ENCODE measurements around the gene TEKT5. TPM values are rescaled to one million over a fixed set of nuclear protein-coding genes. Genes with fewer than 3 reads are reported as not detected.
"Not testable (repeated sequence)": the region's sequence is repeated elsewhere in the genome, so short reads cannot be mapped to it uniquely, and the experiment has no call there.

The TEKT5 gene
- total RNA-seq (not detected), polyA plus RNA-seq (not detected)

DNA sequence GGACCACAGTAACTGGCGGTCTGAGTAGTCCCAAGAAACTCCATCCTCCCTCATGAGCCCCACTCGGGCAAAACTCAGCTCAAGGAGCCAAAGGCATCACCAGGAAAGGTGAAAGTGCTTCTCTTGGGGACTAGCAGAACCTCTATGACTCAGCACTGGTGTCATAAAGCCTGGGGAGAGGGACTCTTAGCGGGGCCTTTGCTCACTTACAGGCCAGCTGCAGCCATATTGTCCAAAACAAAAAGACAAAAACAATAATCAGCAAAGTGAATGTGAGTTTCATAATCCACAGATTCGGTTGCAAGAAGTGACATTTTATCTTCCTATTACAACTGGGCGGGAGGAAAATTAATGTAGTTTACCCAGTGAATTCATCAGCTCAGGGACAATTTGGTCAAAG, at the start of gene TEKT5:
Gene TEKT5 (minus strand): TSS at position 101 of the 400 bp plus-strand sequence. CDS start 57 bp downstream, at position 44.
- H3K9me3 ChIP-seq (ENCODE audit: control insufficient read depth in 1 of 2, low read length in 2 of 2), result no peaks in the 10 kb centered on the region
- no peak within 1 kb of the TSS for H3K27ac Mint-ChIP-seq
- peaks cover 15 to 22% of the 10 kb centered on the region in 2 donors for H3K27me3 Mint-ChIP-seq
- no peak within 1 kb of the TSS for H3K4me3 Mint-ChIP-seq
- H3K4me1 ChIP-seq (ENCODE audit: insufficient read depth, low read length), result no peaks in the 10 kb centered on the region
- no peaks in the 10 kb centered on the region for H3K27me3 ChIP-seq (ENCODE audit: insufficient read depth, low read length)
- H3K4me3 ChIP-seq (ENCODE audit: low read length in 2 of 2), result no peak within 1 kb of the TSS
- no peak for DNase-seq
- H3K4me1 Mint-ChIP-seq, result no peaks in the 10 kb centered on the region
- H3K27ac ChIP-seq (ENCODE audit: low read depth, low read length), result no peak within 1 kb of the TSS
- peaks cover 0 to 1% (median 0%) of the 10 kb centered on the region in 8 donors for H3K9me3 Mint-ChIP-seq
- POLR2A ChIA-PET (ENCODE audit: partially characterized antibody), result no interaction called here
- H3K36me3 ChIP-seq (ENCODE audit: insufficient read depth, low read length), result no peaks in the 10 kb centered on the region
- H3K36me3 Mint-ChIP-seq, result no peaks in the 10 kb centered on the region
- CTCF ChIA-PET (ENCODE audit: partially characterized antibody), result no interaction called here
- intact Hi-C loops (cut with micrococcal nuclease), result no loop called here

DNA sequence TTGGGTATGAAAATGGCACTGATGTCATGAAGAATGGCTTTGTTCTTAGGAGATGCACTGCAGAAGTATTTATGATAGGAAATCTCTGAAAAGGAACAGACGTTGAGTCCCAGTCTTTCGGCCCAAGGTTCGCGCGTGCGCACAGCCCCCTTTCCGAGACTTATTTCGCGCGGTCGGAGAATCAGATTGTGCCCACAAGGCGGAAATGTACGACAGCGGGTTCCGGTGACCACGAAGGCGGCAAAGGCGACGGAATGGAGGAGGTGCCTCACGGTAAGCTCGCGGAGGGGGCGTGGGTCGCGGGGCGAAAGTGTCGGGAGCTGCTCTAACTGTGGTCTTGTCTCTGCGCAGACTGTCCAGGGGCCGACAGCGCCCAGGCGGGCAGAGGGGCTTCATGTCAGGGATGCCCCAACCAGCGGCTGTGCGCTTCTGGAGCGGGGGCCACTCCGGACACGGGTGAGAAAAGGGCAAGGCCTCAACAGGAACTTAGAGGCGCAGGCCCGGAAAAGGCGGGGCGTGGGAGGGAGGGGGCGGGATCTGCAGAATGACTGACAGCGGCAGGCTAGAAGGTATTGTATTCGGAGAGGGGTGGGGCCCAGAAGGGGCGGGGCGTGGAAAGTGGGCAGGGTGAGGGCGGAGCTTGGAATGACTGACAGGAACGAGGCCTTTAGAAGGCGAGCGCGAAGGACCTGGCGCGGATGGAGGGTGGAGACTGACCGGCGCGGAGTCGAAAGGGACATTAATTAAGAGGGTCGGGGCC, 49.1 kb upstream of the TEKT5 start, which contains the start of gene NUBP1:
Gene NUBP1 (plus strand): TSS at position 233 of the 760 bp plus-strand sequence. CDS start 22 bp downstream, at position 255.
- ChIA-PET POLR2A (ENCODE audit: partially characterized antibody) (interaction anchor here (0.9 to 2.9 kb wide), 10 partner anchors 9 to 1652 kb away, joined by 3 to 16 read pairs (median 5); partner anchors contain the start of genes ATF7IP2, DEXI, HAPSTR1 and TXNDC11), CTCF (ENCODE audit: partially characterized antibody) (interaction anchor here (1.0 to 1.4 kb wide), 3 partner anchors 8 to 231 kb away, joined by 3 to 5 read pairs (median 5); no protein-coding TSS in a partner anchor)
- Histone ChIP-seq H3K27me3 (ENCODE audit: insufficient read depth, low read length) (no peaks in the 10 kb centered on the region), H3K27ac (ENCODE audit: low read depth, low read length) (peak within 1 kb of the TSS; percentile 92), H3K9me3 (ENCODE audit: control insufficient read depth in 1 of 2, low read length in 2 of 2) (no peaks in the 10 kb centered on the region), H3K36me3 (ENCODE audit: insufficient read depth, low read length) (peaks cover 14% of the 10 kb centered on the region), H3K4me3 (ENCODE audit: low read length in 2 of 2) (peak within 1 kb of the TSS; percentile 63 to 81), H3K4me1 (ENCODE audit: insufficient read depth, low read length) (peaks cover 19% of the 10 kb centered on the region)
- DNase-seq, result peak; percentile 98 to 100 (median 98)
- Mint-ChIP-seq H3K27ac (peak within 1 kb of the TSS; percentile 93 to 100 (median 99)), H3K36me3 (peaks cover 15 to 26% of the 10 kb centered on the region in 2 donors), H3K4me3 (peak within 1 kb of the TSS; percentile 90 to 97 (median 95)), H3K9me3 (peaks cover 0 to 2% (median 0%) of the 10 kb centered on the region in 8 donors), H3K4me1 (peaks cover 16 to 30% (median 24%) of the 10 kb centered on the region in 4 donors), H3K27me3 (no peaks in the 10 kb centered on the region)
- intact Hi-C loops (cut with micrococcal nuclease), result loop anchor here (1.0 to 5.0 kb wide), 4 partner anchors 201 to 1875 kb away; partner anchors contain the start of genes CARHSP1, CLEC16A, HAPSTR1 and USP7

DNA sequence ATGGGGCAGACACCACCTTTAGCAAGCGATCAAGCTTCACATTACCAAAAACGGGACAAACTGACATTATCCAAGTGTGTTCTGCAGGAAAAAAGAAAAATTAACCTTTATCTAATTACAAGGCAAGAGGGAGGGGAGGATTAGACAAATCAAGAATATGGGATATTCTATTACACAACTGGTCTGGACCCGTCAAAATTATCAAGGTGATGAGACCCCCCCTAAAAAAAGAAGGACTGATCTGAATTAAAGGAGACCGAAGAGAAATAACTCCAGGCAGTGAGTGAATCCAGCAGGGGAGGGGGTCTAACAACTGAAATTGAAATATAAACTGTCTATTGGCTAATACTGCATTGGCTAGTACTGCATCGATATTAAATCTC, 48.5 kb upstream of the TEKT5 start:
- no peak for DNase-seq
- H3K4me1 Mint-ChIP-seq, result peaks cover 16 to 34% (median 24%) of the 10 kb centered on the region in 4 donors

DNA sequence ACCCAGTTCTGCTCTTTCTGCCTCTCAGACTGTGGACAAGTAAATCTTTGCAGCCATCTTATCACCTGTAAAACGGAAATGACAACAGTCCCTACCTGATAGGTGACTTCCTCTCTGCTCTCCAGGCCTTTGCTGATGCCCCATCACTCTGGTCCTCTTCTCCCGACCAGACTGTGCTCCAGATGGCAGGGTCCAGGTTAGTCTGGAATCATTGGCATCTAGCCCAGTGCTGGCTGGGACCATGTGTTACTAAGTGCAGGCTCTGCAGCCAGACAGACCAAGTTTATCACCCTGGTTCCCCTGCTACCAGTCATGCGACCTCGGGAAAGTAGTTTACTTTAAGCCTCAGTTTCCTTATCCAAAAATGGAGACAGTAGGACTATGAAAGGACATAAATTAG, 47.1 kb upstream of the TEKT5 start:
- H3K4me3 ChIP-seq (ENCODE audit: low read length in 2 of 2), result no peak overlapping the region
- no peaks in the 10 kb centered on the region for H3K9me3 ChIP-seq (ENCODE audit: control insufficient read depth in 1 of 2, low read length in 2 of 2)
- no peak for DNase-seq
- Mint-ChIP-seq H3K36me3 (peaks cover 9 to 10% of the 10 kb centered on the region in 2 donors), H3K27me3 (no peaks in the 10 kb centered on the region), H3K9me3 (peaks cover 0 to 2% (median 0%) of the 10 kb centered on the region in 8 donors), H3K4me3 (no peak overlapping the region), H3K27ac (peak overlapping the region in 3 of 7 donors; percentile 23 to 60 (median 36)), H3K4me1 (peaks cover 19 to 41% (median 29%) of the 10 kb centered on the region in 4 donors)
- no peaks in the 10 kb centered on the region for H3K36me3 ChIP-seq (ENCODE audit: insufficient read depth, low read length)
- H3K4me1 ChIP-seq (ENCODE audit: insufficient read depth, low read length), result peaks cover 34% of the 10 kb centered on the region
- POLR2A ChIA-PET (ENCODE audit: partially characterized antibody), result no interaction called here
- CTCF ChIA-PET (ENCODE audit: partially characterized antibody), result interaction anchor here (1.1 to 1.3 kb wide), 2 partner anchors 220 to 227 kb away, joined by 4 to 5 read pairs; no protein-coding TSS in a partner anchor
- no peaks in the 10 kb centered on the region for H3K27me3 ChIP-seq (ENCODE audit: insufficient read depth, low read length)
- intact Hi-C loops (cut with micrococcal nuclease), result loop anchor here (5.0 kb wide), 1 partner anchor 1780 kb away; the partner anchor contains the start of gene USP7
- no peak overlapping the region for H3K27ac ChIP-seq (ENCODE audit: low read depth, low read length)

More for the DNA sequence above, 48.5 kb upstream of the TEKT5 start:
- Mint-ChIP-seq H3K27ac (peak overlapping the region; percentile 93 to 100 (median 99)), H3K36me3 (peaks cover 11 to 20% of the 10 kb centered on the region in 2 donors), H3K27me3 (no peaks in the 10 kb centered on the region), H3K4me3 (peak overlapping the region; percentile 90 to 97 (median 95)), H3K9me3 (peaks cover 0 to 2% (median 0%) of the 10 kb centered on the region in 8 donors)
- intact Hi-C loops (cut with micrococcal nuclease), result loop anchor here (5.0 kb wide), 1 partner anchor 1781 kb away; the partner anchor contains the start of gene USP7
- POLR2A ChIA-PET (ENCODE audit: partially characterized antibody), result interaction anchor here (0.9 to 2.9 kb wide), 8 partner anchors 9 to 1652 kb away, joined by 3 to 16 read pairs (median 8); partner anchors contain the start of genes ATF7IP2, DEXI, HAPSTR1 and TXNDC11
- H3K4me1 ChIP-seq (ENCODE audit: insufficient read depth, low read length), result peaks cover 23% of the 10 kb centered on the region
- H3K27ac ChIP-seq (ENCODE audit: low read depth, low read length), result peak overlapping the region; percentile 92
- H3K4me3 ChIP-seq (ENCODE audit: low read length in 2 of 2), result peak overlapping the region; percentile 5 to 81
- H3K27me3 ChIP-seq (ENCODE audit: insufficient read depth, low read length), result no peaks in the 10 kb centered on the region
- no peaks in the 10 kb centered on the region for H3K9me3 ChIP-seq (ENCODE audit: control insufficient read depth in 1 of 2, low read length in 2 of 2)
- peaks cover 8% of the 10 kb centered on the region for H3K36me3 ChIP-seq (ENCODE audit: insufficient read depth, low read length)
- CTCF ChIA-PET (ENCODE audit: partially characterized antibody), result interaction anchor here (1.3 kb wide), 1 partner anchor 228 kb away, joined by 5 read pairs; no protein-coding TSS in a partner anchor

DNA sequence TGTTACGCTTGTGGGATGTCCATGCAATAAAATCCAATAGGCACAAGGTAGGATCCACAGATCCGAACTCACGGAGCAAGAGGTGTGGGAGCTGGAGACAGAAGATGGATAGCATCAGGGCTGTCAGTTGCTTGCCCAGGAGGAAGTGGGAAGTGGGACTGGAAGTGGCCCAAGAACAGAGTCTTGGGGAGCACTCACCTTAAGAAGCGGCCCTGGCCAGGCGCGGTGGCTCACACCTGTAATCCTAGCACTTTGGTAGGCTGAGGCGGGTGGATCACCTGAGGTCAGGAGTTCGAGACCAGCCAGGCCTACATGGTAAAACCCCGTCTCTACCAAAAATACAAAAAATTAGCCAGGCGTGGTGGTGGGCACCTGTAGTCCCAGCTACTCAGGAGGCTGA, 46.5 kb upstream of the TEKT5 start:
- CTCF ChIA-PET (ENCODE audit: partially characterized antibody); H3K9me3 Mint-ChIP-seq; POLR2A ChIA-PET (ENCODE audit: partially characterized antibody); H3K27me3 ChIP-seq (ENCODE audit: insufficient read depth, low read length); H3K9me3 ChIP-seq (ENCODE audit: control insufficient read depth in 1 of 2, low read length in 2 of 2); H3K27me3 Mint-ChIP-seq; H3K4me3 Mint-ChIP-seq; H3K4me3 ChIP-seq (ENCODE audit: low read length in 2 of 2); H3K36me3 ChIP-seq (ENCODE audit: insufficient read depth, low read length); DNase-seq; H3K36me3 Mint-ChIP-seq; H3K27ac ChIP-seq (ENCODE audit: low read depth, low read length): not testable (repeated sequence)
- intact Hi-C loops (cut with micrococcal nuclease), result loop anchor here (5.0 kb wide), 1 partner anchor 1779 kb away; the partner anchor contains the start of gene USP7
- peaks cover 19 to 41% (median 30%) of the 10 kb centered on the region in 4 donors for H3K4me1 Mint-ChIP-seq
- H3K4me1 ChIP-seq (ENCODE audit: insufficient read depth, low read length), result peaks cover 34% of the 10 kb centered on the region
- peak overlapping the region in 3 of 7 donors; percentile 23 to 80 (median 37) for H3K27ac Mint-ChIP-seq

DNA sequence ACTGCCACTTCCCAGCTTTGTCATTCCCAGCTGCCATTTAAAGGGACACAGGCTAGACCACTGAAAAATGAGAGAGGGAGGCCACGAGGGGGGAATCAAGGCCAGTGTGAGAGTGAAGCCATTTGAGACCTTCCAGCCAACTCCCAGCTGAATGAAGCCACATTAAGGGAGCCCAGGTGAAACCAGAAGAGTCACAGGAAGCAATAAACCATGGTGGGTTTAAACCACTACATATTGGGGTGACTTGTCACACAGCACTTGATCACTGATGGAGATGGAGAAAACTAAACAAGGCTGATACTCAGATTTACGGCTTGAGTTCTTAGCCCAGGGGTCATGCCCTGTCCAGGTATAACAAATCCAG, 46.1 kb upstream of the TEKT5 start:
- DNase-seq, result no peak
- peaks cover 19 to 37% (median 28%) of the 10 kb centered on the region in 4 donors for H3K4me1 Mint-ChIP-seq
- H3K4me3 Mint-ChIP-seq, result no peak overlapping the region
- Histone ChIP-seq H3K36me3 (ENCODE audit: insufficient read depth, low read length) (no peaks in the 10 kb centered on the region), H3K4me3 (ENCODE audit: low read length in 2 of 2) (no peak overlapping the region), H3K9me3 (ENCODE audit: control insufficient read depth in 1 of 2, low read length in 2 of 2) (no peaks in the 10 kb centered on the region), H3K27ac (ENCODE audit: low read depth, low read length) (no peak overlapping the region), H3K4me1 (ENCODE audit: insufficient read depth, low read length) (peaks cover 33% of the 10 kb centered on the region), H3K27me3 (ENCODE audit: insufficient read depth, low read length) (no peaks in the 10 kb centered on the region)
- H3K36me3 Mint-ChIP-seq, result peaks cover 6 to 8% of the 10 kb centered on the region in 2 donors
- intact Hi-C loops (cut with micrococcal nuclease), result loop anchor here (5.0 kb wide), 1 partner anchor 1779 kb away; the partner anchor contains the start of gene USP7
- CTCF ChIA-PET (ENCODE audit: partially characterized antibody), result interaction anchor here (0.5 to 9.2 kb wide), 3 partner anchors 178 to 421 kb away, joined by 3 to 171 read pairs (median 3); no protein-coding TSS in a partner anchor
- H3K9me3 Mint-ChIP-seq, result peaks cover 0 to 2% (median 0%) of the 10 kb centered on the region in 8 donors
- POLR2A ChIA-PET (ENCODE audit: partially characterized antibody), result no interaction called here
- H3K27me3 Mint-ChIP-seq, result no peaks in the 10 kb centered on the region
- H3K27ac Mint-ChIP-seq, result peak overlapping the region in 3 of 7 donors; percentile 29 to 80 (median 38)

Data from CD4-positive, alpha-beta memory T cell (primary cell).